Inferior parietal cortex (tissue), 1 donor: ENCODE results near the gene SMCO3.

ENCODE experiments used
- DNase-seq: peaks from one replicate; pipeline ENCODE4 v3.0.0-alpha.2; 2016; ENCODE audit errors: extremely low spot score

The SMCO3 gene

DNA sequence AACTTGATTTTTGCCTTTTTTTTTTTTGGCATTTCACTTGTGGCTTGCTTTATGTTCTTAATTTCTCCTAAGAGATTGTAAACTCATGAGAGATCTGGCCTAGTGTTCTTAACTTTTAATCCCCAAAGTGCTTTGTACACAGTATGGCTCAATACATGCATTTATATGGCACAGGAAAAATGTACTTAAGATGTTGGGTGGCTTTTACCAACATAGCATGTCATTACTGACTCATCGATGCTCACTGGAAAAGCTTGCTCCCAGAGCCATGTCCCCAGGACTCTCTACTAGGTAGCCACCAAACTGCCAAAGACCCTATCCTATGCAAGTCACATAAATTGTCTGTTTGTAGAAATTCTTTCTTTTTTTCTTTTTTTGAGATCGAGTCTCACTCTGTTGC, 13.1 kb upstream of the SMCO3 start:
- DNase-seq, result no peak

DNA sequence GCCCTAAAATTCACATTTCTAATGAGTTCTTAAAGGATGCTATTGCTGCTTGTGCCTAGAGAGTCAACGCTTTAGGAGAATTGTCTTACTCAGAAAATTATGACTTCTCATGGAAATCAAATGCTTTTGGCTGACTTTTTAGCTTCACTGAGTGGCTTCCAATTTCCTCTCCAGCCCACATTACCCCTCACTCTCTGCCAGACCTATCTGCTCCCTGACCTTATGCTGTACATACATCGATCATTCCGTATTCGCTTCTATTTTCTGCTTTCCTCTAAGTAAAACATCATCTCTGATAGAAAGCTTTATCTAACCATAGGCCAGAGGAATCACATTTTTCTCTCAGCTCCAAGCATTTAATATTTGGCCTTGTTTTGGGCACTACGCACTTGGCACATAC, 12.5 kb upstream of the SMCO3 start:
- DNase-seq, result no peak

DNA sequence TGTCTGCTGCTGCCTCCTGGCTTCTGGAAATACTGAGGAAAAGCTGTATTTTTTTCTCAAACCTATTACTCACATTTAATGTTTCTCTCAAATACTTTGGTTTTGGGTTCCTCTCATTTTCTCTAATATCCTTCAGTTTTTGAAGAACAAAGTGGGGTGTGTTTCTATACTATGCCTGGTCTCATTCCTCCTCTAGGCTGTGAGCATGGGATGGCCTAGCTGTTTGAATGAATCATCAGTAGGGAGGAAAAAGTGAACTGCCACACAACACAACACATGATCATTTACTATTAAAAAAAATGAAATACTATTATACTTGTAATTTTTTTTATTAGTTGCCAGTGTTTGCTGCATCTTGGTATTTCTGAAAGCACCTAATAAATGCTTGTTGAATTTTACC, 11.3 kb upstream of the SMCO3 start:
- DNase-seq, result no peak

DNA sequence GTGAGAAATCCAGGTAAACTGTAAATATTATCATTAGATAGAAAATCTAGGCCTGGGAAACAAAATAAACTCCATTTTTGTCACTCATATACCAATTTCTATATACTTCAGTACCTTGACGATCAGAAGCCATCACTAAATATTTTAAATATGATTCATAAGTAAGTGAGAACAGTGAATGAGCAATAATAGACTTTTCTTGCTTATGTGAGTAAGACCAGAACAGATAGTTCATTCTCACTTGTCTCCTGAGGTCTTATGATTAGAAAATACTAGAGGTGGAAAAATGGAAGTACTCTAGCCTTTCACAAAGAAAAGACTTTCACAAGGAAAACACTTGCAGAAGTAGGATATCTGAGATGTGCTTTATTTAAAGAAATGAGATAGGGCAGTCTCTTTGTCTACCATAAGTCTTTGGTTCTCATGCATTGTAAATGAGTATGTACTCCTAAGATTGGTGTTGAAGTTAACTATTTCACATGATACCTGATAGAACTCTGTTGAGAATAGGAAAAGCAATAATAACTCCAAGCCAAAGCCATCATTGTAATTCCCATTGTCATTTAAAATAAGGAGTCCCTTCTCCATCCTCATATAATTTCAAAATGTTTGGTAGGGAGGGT, 10.1 kb upstream of the SMCO3 start:
- DNase-seq, result no peak

DNA sequence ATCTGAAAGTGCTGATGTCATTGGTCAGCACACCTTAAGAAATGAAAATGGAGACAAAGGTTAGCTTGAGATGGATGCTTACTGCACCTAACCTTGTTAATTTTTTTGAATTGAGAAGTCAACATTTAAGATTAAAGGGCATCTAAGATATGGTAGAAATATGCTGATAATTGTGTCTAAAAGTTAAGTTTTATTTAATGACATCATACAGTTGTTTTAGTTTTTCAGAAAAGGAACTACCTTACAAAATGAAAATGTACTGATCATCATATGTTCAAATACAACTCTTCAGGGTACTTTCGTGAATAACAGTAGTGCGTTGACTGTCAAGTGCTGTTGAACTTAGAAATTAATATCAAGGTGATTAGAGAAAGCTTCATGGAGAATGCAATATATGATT, 2.5 kb downstream of the SMCO3 start:
- DNase-seq, result no peak

DNA sequence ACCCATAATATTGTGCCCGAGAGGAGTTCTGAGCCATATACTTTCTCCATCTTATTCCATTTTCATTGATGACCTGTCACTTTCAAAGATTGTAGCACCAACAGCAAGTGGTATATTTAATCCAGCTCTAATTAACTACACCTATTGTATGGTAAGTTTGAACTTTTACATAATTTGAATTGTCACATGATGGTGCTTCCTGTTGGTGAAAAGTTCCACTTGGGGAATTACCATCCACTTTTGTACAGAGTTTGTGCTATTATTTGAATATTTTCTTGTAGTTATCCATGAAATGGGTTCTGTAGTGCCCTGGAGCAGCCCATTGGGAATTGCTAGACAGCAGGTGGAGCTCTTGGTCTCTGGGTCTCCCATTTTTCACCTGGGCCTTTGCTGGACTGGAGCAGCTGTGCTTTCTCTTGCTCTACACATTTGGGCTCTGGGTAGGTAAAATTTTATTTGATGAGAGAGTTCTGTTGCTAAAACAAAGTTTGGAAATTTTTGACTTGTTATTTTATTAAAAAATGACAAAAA, 3.0 kb downstream of the SMCO3 start:
- DNase-seq, result no peak

DNA sequence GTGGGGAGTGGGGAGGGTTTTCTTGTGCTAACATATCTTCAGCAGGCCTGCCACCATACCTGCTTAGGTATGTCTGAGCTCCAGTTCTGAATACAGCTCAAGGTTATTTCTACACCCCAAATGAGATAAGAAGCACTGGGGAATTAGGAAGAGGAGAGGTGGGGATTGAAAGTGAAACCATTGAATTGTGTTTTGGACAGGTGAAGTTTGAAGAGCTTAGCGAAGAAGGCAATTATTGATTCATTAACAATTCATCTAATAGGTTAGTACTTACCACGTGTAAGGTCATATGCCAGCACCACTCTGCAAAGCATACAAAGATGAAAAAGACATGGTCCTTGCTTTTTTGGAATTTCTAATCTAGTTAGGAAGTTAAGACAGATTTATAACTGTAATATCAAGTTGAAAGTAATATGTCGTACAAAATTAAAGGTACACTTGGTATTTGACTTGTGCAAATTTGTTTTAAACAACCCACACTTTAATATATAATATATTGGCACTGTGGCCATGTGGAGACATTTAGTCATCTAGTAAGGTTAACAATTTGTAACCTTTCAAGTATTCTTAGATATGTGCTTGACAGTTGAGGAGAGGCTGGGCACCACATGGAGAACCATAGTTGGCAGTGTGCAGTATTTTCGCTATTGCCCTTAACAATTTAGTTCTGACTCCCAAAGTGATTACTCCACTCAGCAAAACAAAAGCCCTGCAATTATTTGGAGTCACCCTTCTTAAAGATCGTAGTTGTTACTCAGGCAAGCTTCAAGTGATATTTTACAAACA, 3.6 kb downstream of the SMCO3 start:
- DNase-seq, result no peak

DNA sequence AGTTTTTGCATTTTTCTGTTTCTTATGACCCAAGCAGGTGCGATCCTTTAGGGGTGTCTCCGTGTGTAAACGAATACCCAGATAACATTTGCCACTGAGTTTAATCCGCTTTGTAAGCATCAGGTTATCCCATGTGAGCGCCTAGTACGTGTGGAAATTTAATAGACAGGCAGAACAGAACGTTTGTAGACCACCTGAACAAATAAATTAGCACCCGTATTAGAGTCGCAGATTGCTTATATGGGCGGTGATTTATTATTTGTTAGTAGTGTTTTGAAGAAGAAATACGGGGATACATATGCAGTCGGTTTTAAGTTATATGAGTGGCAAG, 10.2 kb downstream of the SMCO3 start:
- no peak for DNase-seq

DNA sequence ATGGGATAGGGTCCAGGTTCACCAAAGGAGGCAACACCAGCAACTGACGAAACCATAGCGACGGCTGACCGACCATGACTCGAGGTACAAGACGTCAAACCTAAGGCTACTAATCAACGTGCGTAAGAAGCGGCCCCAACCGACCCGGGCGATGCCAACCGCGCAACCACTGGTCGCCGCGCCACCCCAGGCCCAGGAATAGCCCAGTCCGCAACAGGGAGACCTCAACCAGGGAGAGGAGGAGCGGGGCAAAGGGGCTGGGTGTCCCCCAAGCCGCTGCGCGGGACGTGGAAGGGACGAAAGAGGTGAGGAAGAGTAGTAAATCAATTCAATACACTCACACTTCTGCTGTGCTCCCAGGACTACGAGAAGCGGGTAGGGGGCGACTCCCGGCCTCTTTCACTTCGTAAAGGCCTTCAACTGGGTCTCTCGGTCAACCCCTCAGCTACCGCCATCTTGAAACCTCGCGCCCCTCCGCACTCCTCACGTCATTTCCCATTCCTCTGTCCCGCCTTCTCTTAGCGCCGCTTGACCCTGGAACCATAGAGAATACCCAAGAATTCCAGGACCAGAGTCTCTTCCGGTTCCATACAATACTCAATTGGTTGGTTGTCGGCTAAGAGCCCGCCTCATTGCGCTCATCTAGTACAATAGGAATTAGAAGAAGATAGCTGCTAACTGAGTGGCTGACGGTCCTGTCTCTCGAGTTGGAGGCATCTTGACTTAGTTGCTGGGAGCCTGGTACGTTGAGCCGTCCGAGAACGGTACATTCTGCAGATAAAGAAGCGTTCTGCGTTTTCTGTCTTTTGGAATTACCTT, 10.8 kb downstream of the SMCO3 start, which contains the start of the genes C12orf60 and WBP11:
C12orf60 (plus strand) TSS at position 660 of the 819 bp plus-strand sequence. CDS start 19,266 bp downstream, outside the sequence.
WBP11 (minus strand) TSS at position 468 of the 819 bp plus-strand sequence. CDS start 2,095 bp downstream, outside the sequence.
- peak; percentile 99 for DNase-seq

DNA sequence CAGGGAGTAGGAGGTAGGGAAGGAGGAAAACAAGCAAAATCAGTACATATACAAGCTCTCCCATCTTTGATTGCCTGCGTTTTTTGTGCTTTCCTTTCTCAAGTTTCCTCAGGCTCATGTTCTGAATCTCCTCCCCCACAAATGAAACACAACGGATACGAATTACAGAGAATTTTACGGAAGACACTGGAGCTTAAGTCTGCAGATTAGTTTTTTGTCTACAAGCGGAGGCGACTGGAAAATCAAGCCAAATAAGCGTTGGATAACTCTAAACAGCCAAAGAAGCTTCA, 11.3 kb downstream of the SMCO3 start:
- DNase-seq, result no peak

DNA sequence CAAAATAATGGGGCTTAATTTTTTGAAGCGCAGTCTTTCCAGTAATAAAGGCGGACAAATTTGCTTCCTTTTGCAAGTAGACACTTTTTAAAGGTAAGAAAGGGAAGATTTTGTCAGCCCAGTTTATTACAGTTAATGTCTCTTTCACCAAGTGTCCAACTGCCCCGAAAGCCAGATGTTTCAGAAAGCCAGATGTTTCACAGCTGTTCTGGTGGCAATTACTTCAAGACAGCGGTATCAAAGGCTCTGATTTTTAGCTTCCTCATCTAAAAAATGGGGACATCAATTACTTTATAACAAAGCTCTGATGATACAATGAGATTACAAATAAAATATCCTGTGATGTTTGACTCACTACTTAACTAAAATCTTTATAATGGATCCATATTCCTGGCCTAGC, 11.7 kb downstream of the SMCO3 start:
- no peak for DNase-seq

DNA sequence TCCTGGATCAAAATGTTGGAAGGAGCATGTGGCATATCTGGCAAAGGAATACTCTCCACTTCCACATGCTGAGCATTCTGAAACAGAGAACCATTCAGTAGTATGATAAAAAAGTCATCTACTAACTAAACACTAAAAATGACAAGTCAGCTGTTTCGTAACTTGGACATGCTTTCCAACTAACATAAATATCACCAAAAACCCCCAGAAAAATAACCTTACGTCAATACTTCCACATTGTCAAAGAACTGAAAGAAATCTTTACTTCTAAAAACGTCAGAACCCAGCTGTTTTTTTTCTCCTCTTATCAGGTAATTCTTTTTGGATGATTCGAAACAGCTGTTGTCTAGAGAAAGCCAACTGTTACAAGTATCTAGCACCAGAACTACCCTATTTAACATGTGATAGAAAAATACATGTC, 18.9 kb downstream of the SMCO3 start:
- no peak for DNase-seq

DNA sequence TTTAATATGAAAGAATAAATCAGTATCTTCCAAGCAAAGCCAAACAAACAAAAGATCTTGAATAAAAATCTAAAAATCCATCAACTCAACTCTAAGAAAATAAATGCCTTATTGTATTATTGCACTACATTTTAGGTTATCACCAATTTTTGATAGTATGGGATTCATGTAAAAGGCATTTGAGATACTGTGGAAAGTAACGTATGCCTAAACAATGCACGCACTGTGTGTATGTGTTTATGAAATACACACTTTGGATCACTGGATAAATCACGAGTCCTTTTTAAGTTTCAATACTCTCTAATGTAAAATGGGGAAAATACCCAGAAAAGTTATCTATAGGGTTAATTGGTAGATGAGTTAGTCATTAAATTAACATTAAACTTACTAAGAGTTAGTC, 28.4 kb downstream of the SMCO3 start:
- DNase-seq, result no peak

DNA sequence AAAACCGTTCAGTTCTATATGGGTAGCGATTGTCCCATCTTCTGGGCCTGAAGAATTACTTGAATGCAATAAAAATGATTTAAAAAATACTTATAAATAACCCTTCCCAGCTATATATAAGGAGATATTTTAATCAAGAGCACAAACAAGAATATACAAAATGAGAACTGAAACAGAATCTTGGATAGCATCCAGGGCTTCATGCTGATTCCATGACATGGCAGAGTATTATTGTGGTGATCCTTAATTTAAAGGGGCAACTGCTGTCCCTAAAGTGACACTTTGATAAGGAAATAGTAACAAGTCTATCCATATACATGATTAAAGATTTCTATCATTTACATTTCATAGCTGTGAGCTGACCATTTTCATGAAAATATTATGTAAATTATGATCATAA, 29.5 kb downstream of the SMCO3 start:
- no peak for DNase-seq

DNA sequence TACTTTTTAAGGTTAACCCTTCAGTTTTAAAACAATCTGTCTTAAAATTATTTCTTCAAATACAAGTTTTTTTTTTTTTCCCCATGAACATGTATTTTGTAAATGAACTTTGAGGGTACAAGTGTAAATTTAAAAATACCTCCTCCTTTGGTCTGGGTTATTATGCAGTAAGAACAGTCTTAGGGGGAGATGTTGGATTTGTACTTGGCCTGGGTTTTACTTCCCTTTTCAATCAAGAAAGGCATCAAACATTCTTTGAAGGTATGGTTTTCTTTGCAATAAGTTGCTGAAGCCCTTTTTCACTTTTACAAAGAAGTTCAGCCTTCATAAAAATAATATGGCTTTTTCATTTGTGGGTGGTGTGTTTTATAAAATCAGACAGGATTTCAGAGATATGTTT, 31.2 kb downstream of the SMCO3 start:
- DNase-seq, result no peak

DNA sequence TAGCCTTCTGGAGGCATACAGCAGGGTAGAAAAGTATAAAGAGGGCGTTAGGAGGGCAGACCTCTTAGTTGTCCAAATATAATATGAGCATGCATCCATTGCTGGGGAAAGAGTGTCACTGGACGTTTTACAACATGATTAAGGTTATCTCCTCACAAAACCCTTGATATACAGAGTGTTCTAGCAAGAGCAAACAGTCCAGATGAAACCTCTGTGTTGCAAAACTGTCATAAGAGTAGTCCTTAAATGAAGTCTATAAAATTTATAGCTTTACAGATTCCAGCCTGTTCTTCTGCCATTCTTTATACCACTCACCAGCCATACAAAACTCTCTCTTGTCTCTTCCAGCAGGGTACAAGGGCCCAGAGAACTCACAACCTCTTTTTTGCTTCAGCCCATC, 32.4 kb downstream of the SMCO3 start:
- no peak for DNase-seq

DNA sequence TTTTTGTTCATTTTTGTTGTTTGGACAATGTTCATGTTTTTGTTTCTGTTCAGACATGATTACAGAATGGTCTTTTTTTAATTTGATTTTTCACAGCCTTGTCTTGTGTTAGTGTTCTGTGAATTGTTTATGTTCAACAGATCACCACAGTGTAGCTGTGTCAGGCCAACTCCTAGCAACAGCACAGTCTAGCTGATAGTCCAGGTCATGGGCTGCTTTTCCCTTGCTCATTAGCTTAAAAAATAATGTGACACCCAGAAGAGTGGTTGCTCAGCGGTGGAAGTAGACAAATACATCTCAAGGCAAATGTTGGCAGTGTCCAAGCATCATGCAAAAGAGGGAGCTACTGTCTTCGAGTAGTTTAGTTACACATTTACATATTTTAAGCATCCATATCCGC, 33.1 kb downstream of the SMCO3 start:
- no peak for DNase-seq

DNA sequence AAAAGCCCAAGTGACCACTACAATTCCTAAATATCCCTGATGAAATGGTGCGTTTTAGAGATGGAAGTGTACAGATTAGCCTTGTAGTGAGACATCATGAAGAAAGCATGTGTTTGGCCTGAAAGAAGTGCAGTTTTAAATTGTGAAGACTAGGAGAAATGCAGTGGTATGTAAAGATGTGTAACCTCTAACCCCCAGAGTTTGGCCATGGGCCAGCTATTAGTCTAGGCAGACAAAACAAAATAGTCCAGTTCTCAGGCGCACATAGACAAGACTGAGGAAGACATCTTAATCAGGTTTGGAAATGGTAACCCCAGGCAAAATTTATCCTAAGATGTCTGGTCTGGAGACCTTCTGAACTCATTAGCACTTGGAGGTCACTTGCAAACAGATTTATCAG, 34.1 kb downstream of the SMCO3 start:
- DNase-seq, result no peak

DNA sequence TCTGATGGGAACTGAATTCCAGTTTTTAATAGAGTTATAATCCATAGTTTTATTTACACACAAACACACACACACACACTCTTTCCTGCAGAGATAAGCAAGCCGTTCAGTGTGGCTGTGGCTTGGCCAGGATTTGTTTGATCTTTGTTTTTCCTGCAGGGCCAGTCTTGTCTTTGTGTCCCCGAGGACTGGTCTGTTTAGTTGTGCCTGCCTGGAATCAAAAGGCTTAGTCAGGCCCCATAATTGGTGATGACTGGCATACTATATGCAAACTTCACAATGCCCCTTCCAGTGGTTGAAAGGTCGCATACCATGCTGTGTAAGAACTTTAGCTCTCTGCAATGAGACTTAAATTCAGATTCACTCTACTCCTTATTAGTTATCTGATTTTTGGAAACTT, 36.7 kb downstream of the SMCO3 start:
- DNase-seq, result no peak

DNA sequence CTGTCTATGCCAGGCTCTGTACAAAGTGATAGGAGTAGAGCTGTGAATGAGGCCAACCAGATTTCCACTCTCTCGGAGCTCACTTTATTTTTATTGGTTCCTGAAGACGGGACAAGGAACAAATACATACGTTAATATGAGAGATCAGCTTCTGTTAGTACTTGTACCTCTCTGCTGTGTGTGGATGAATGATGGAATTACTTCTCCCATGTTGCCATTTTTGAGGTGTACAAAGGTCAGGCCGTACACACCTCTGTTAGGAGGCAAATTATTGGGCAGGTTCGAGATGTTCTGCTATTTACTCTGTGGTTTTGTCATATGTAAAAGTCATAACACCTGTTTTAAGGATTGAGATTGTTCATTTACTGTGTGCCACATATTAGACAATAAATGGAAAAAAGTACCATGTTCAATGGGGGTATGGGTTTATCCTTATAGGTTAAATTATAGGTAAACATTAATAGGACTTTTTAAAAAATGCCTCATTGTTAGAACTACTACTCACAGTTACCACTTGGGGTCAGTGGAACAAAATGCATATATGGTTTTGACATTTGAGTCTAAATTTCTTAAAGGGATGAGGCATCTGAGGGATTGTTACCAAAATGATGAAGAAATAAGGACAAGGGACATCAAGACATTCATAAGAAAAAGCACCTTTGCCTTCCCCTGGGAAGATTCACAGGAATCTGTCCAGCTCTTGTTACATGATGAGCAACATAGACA, 37.6 kb downstream of the SMCO3 start:
- no peak for DNase-seq

DNA sequence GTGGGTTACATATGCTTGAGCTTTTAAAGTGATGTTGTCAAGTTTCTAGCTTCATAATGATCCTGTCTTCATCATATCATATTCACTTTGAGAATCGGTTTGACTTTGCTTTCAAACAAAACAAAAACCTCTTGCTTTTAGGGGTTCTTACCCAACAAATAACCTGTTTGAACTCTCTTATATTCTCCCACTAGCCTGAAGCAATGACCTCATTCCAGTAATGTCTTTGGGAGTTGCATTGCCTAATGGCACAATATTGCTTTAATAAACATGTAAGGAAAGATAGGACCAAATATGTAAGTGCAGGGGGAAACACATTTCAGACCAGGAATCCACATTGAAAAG, 38.4 kb downstream of the SMCO3 start:
- no peak for DNase-seq
